Mesendoderm (in vitro differentiated cells): ENCODE results near the gene ARMC8.

Source experiments
- DNase-seq: peaks from one replicate; pipeline ENCODE4 v3.0.0; 2013
- H2AK5ac ChIP-seq: 2 replicates; pipeline ENCODE4 v1.6.1; 2013; ENCODE audit warnings: low read length, inconsistent platforms
- H2BK120ac ChIP-seq: 2 replicates; pipeline ENCODE4 v1.6.1; 2013; ENCODE audit warnings: low read depth, mild to moderate bottlenecking, low read length, moderate library complexity, mixed read lengths
- H2BK15ac ChIP-seq: replicated peaks from 2 replicates; pipeline ENCODE4 v1.6.1; 2013; ENCODE audit warnings: low read depth, mild to moderate bottlenecking, moderate library complexity
- H2BK5ac ChIP-seq: 2 replicates; pipeline ENCODE4 v1.6.1; 2013; ENCODE audit warnings: low read length, inconsistent platforms
- H3K18ac ChIP-seq: 2 replicates; pipeline ENCODE4 v1.6.1; 2013; ENCODE audit warnings: mild to moderate bottlenecking, low read length, mixed read lengths
- H3K23ac ChIP-seq: one replicate; pipeline ENCODE4 v1.6.1; 2013; ENCODE audit warnings: low read length
- H3K27ac ChIP-seq: 2 replicates; pipeline ENCODE4 v1.5.1; 2013; ENCODE audit warnings: low read depth, mild to moderate bottlenecking, inconsistent platforms, low read length, moderate library complexity
- H3K27me3 ChIP-seq: 2 replicates; pipeline ENCODE4 v1.6.1; 2013; ENCODE audit warnings: low read length, control low read depth, mild to moderate bottlenecking, inconsistent platforms; ENCODE audit not compliant: insufficient read depth, poor library complexity
- H3K36me3 ChIP-seq: 2 replicates; pipeline ENCODE4 v1.6.1; 2013; ENCODE audit warnings: low read length, inconsistent platforms; ENCODE audit not compliant: control insufficient read depth, insufficient read depth
- H3K4ac ChIP-seq: one replicate; pipeline ENCODE4 v1.6.1; 2013; ENCODE audit warnings: low read depth, mild to moderate bottlenecking, low read length, moderate library complexity
- H3K4me1 ChIP-seq: 2 replicates; pipeline ENCODE4 v1.6.1; 2013; ENCODE audit warnings: low read depth, low read length, inconsistent platforms; ENCODE audit not compliant: control insufficient read depth
- H3K4me2 ChIP-seq: 2 replicates; pipeline ENCODE4 v1.6.1; 2013; ENCODE audit warnings: low read length
- H3K4me3 ChIP-seq: 2 replicates; pipeline ENCODE4 v1.5.1; 2013; ENCODE audit warnings: mild to moderate bottlenecking, low read length
- H3K56ac ChIP-seq: one replicate; pipeline ENCODE4 v1.6.1; 2013; ENCODE audit warnings: low read length
- H3K79me1 ChIP-seq: 2 replicates; pipeline ENCODE4 v1.6.1; 2013; ENCODE audit warnings: low read length, inconsistent platforms
- H3K79me2 ChIP-seq: 2 replicates; pipeline ENCODE4 v1.6.1; 2013; ENCODE audit warnings: mild to moderate bottlenecking, low read length; ENCODE audit not compliant: control insufficient read depth, insufficient read depth
- H3K9ac ChIP-seq: 2 replicates; pipeline ENCODE4 v1.6.1; 2013; ENCODE audit warnings: low read length, inconsistent platforms
- H4K5ac ChIP-seq: one replicate; pipeline ENCODE4 v1.6.1; 2013; ENCODE audit warnings: low read length
- H4K8ac ChIP-seq: one replicate; pipeline ENCODE4 v1.6.1; 2013; ENCODE audit warnings: low read depth, mild to moderate bottlenecking, control low read depth, low read length, moderate library complexity
- WGBS: extraction: QIAGEN DNeasy Blood & Tissue Kit; methylation state at CpG from one replicate; pipeline ENCODE4 v1.1.7; 2013; ENCODE audit warnings: low lambda C conversion rate, missing lambda C conversion rate; ENCODE audit not compliant: insufficient coverage; ENCODE audit errors: extremely low coverage; 5-methylcytosine and 5-hydroxymethylcytosine counted together

ARMC8 gene

GRCh38 chr3:138174421-138175131 lies 12.5 kb upstream of the ARMC8 start, which contains the start of gene DBR1:
DBR1 (minus strand) TSS chr3:138174921; CDS start chr3:138174795, 126 bp downstream.
- Histone ChIP-seq H4K8ac (peak within 1 kb of the TSS; percentile 98), H3K36me3 (no peaks in the 10 kb centered on the region), H3K4me1 (no peaks in the 10 kb centered on the region), H3K4ac (peak within 1 kb of the TSS; percentile 91), H2BK5ac (peak within 1 kb of the TSS; percentile 74), H2BK120ac (peak within 1 kb of the TSS; percentile 46), H3K79me1 (no peaks in the 10 kb centered on the region), H3K79me2 (peaks cover 7% of the 10 kb centered on the region), H4K5ac (peak within 1 kb of the TSS; percentile 21), H3K27me3 (no peaks in the 10 kb centered on the region), H3K23ac (no peak within 1 kb of the TSS), H3K56ac (peak within 1 kb of the TSS; percentile 96), H3K4me3 (peak within 1 kb of the TSS; percentile 90), H2AK5ac (no peak within 1 kb of the TSS), H3K4me2 (peak within 1 kb of the TSS; percentile 30), H3K18ac (peak within 1 kb of the TSS; percentile 16), H2BK15ac (no peak within 1 kb of the TSS), H3K9ac (peak within 1 kb of the TSS; percentile 90), H3K27ac (peak within 1 kb of the TSS; percentile 4)
- no CpG with 5 or more reads among the region's 38 CpGs for WGBS
- peak; percentile 92 for DNase-seq

- WGBS: no CpG with 5 or more reads among the region's 2 CpGs
- peak; percentile 19 for DNase-seq
- no peak overlapping the region for H2BK15ac ChIP-seq
- H2BK120ac ChIP-seq: no peak overlapping the region
- H4K8ac ChIP-seq: no peak overlapping the region
- H3K4ac ChIP-seq: no peak overlapping the region
- H3K9ac ChIP-seq: no peak overlapping the region
- no peak overlapping the region for H3K27ac ChIP-seq
- no peaks in the 10 kb centered on the region for H3K36me3 ChIP-seq
- no peaks in the 10 kb centered on the region for H3K27me3 ChIP-seq
- H3K79me1 ChIP-seq: no peaks in the 10 kb centered on the region
- H2BK5ac ChIP-seq: no peak overlapping the region
- H3K23ac ChIP-seq: no peak overlapping the region
- no peak overlapping the region for H3K56ac ChIP-seq
- no peaks in the 10 kb centered on the region for H3K79me2 ChIP-seq
- no peak overlapping the region for H3K4me2 ChIP-seq
- no peaks in the 10 kb centered on the region for H3K4me1 ChIP-seq
- no peak overlapping the region for H2AK5ac ChIP-seq
- H3K18ac ChIP-seq: no peak overlapping the region
- H4K5ac ChIP-seq: no peak overlapping the region
- H3K4me3 ChIP-seq: no peak overlapping the region
These were observed 6.6 kb upstream of the ARMC8 start for GRCh38 chr3:138180375-138181029.

- Histone ChIP-seq H3K27me3 (no peaks in the 10 kb centered on the region), H3K79me1 (peaks cover 1% of the 10 kb centered on the region), H2BK120ac (no peak overlapping the region), H3K18ac (no peak overlapping the region), H3K23ac (no peak overlapping the region), H4K5ac (no peak overlapping the region), H4K8ac (no peak overlapping the region), H3K4me2 (no peak overlapping the region), H3K27ac (no peak overlapping the region), H3K4ac (no peak overlapping the region), H3K4me3 (no peak overlapping the region), H3K9ac (no peak overlapping the region), H2BK5ac (no peak overlapping the region), H3K4me1 (peaks cover 7% of the 10 kb centered on the region), H3K79me2 (peaks cover 22% of the 10 kb centered on the region), H3K36me3 (no peaks in the 10 kb centered on the region), H2BK15ac (no peak overlapping the region), H3K56ac (no peak overlapping the region), H2AK5ac (no peak overlapping the region)
- DNase-seq: no peak
- no CpG with 5 or more reads among the region's 3 CpGs for WGBS
These were observed 2.1 kb upstream of the ARMC8 start for GRCh38 chr3:138184994-138185393.

- Histone ChIP-seq H3K79me2 (peaks cover 28% of the 10 kb centered on the region), H3K27ac (no peak overlapping the region), H3K79me1 (peaks cover 1% of the 10 kb centered on the region), H2BK5ac (no peak overlapping the region), H2BK15ac (no peak overlapping the region), H3K4me3 (no peak overlapping the region), H3K36me3 (no peaks in the 10 kb centered on the region), H3K27me3 (no peaks in the 10 kb centered on the region), H2BK120ac (no peak overlapping the region), H3K23ac (no peak overlapping the region), H3K4me1 (peaks cover 7% of the 10 kb centered on the region), H4K5ac (no peak overlapping the region), H2AK5ac (no peak overlapping the region), H3K9ac (no peak overlapping the region), H3K18ac (no peak overlapping the region), H3K4me2 (no peak overlapping the region), H3K4ac (no peak overlapping the region), H3K56ac (no peak overlapping the region), H4K8ac (no peak overlapping the region)
- no peak for DNase-seq
- no CpG with 5 or more reads among the region's 2 CpGs for WGBS
These were observed 880 bp upstream of the ARMC8 start for GRCh38 chr3:138186221-138186620.

DNA sequence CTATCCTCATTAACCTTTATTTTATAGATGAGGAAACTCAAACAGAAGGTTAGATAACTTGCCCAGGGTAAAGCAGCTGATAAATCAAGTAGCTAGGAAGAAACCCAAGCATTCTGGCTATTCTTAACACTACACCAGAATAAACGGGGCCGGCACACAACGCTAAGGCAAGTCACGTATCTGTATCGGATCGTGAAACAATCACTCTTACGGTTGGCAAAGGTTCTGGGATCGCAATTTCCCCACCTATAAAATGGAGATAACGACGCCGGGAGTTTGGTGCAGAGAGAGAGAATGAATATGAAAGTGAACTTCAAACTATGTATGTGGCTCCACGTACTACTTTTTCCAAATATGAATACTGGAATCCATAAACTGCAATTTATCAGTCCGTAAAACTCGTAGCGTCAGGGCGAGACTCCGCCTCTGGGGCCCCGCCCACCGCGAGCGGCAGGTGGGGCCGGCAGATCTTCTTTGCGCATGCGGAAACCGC lies 252 bp upstream of the ARMC8 start:
- Histone ChIP-seq H2BK120ac (no peak overlapping the region), H3K23ac (no peak overlapping the region), H2BK5ac (no peak overlapping the region), H3K18ac (no peak overlapping the region), H2BK15ac (no peak overlapping the region), H3K79me1 (peaks cover 3% of the 10 kb centered on the region), H4K8ac (no peak overlapping the region), H3K4me3 (peak overlapping the region; percentile 49), H3K56ac (peak overlapping the region; percentile 58), H3K4ac (no peak overlapping the region), H3K79me2 (peaks cover 33% of the 10 kb centered on the region), H3K4me2 (peak overlapping the region; percentile 63), H3K4me1 (peaks cover 7% of the 10 kb centered on the region), H3K27ac (no peak overlapping the region), H3K9ac (peak overlapping the region; percentile 75), H4K5ac (no peak overlapping the region), H3K36me3 (no peaks in the 10 kb centered on the region), H2AK5ac (no peak overlapping the region), H3K27me3 (no peaks in the 10 kb centered on the region)
- no CpG with 5 or more reads among the region's 25 CpGs for WGBS
- no peak for DNase-seq
